GM19328 (cell line): Measurements from ENCODE around the gene CFAP97D1.

ENCODE experiments used
- ATAC-seq: cut with Tn5 transposase; IDR thresholded peaks from one replicate; pipeline ENCODE4 v1.9.1; 2021; ENCODE audit warnings: mild to moderate bottlenecking, moderate library complexity; ENCODE audit not compliant: unreplicated experiment

The CFAP97D1 gene

GRCh38 chr17:43780135-43780534, at the start of gene CFAP97D1:
TSS of gene CFAP97D1 (plus strand) at chr17:43780435. CDS start at chr17:43780463, 28 bp downstream.
- ATAC-seq, result no peak

GRCh38 chr17:43732958-43733357, 47.3 kb upstream of the CFAP97D1 start:
- no peak for ATAC-seq

- ATAC-seq, result no peak
Measured at GRCh38 chr17:43733956-43734355, 46.3 kb upstream of the CFAP97D1 start.

- no peak for ATAC-seq
Measured at GRCh38 chr17:43734376-43734775, 45.9 kb upstream of the CFAP97D1 start.

- ATAC-seq, result no peak
Measured at GRCh38 chr17:43736389-43736788, 43.8 kb upstream of the CFAP97D1 start.

GRCh38 chr17:43737722-43738121, 42.5 kb upstream of the CFAP97D1 start:
- no peak for ATAC-seq

GRCh38 chr17:43740541-43740940, 39.7 kb upstream of the CFAP97D1 start:
- ATAC-seq, result no peak

GRCh38 chr17:43741636-43742035, 38.6 kb upstream of the CFAP97D1 start:
- no peak for ATAC-seq

- ATAC-seq, result no peak
Measured at GRCh38 chr17:43745541-43745940, 34.7 kb upstream of the CFAP97D1 start.

GRCh38 chr17:43750153-43750552, 30.1 kb upstream of the CFAP97D1 start:
- ATAC-seq, result no peak

- ATAC-seq, result no peak
Measured at GRCh38 chr17:43753493-43754129, 26.6 kb upstream of the CFAP97D1 start.

GRCh38 chr17:43754947-43755346, 25.3 kb upstream of the CFAP97D1 start:
- no peak for ATAC-seq

GRCh38 chr17:43755389-43755875, 24.8 kb upstream of the CFAP97D1 start:
- ATAC-seq, result no peak

- no peak for ATAC-seq
Measured at GRCh38 chr17:43756201-43756600, 24.0 kb upstream of the CFAP97D1 start.

GRCh38 chr17:43757171-43757660, 23.0 kb upstream of the CFAP97D1 start:
- ATAC-seq, result no peak

GRCh38 chr17:43758086-43758485, 22.1 kb upstream of the CFAP97D1 start:
- no peak for ATAC-seq

GRCh38 chr17:43758497-43759174, 21.6 kb upstream of the CFAP97D1 start, which contains the start of gene SOST:
TSS of gene SOST (minus strand) at chr17:43758791. CDS start at chr17:43758741, 50 bp downstream.
- no peak for ATAC-seq

- no peak for ATAC-seq
Measured at GRCh38 chr17:43759836-43760235, 20.4 kb upstream of the CFAP97D1 start.

- ATAC-seq, result no peak
Measured at GRCh38 chr17:43760254-43760852, 19.9 kb upstream of the CFAP97D1 start.

- ATAC-seq, result no peak
Measured at GRCh38 chr17:43766413-43767052, 13.7 kb upstream of the CFAP97D1 start.

GRCh38 chr17:43767053-43767712, 13.1 kb upstream of the CFAP97D1 start:
- no peak for ATAC-seq
